Duodenal mucosa (tissue), 2 donors: ENCODE results near the gene DDIAS.
"Not testable (repeated sequence)": the region's sequence is repeated elsewhere in the genome, so short reads cannot be mapped to it uniquely, and the experiment has no call there.

ENCODE experiments used
- H3K27ac ChIP-seq: one replicate; pipeline ENCODE4 v1.7.0; 2013; ENCODE audit warnings: low read depth, low read length
- H3K27me3 ChIP-seq, 2 donors: one replicate each; pipeline ENCODE4 v1.7.0; 2013; ENCODE audit warnings: low read length in 2 of 2, control low read depth in 1 of 2; ENCODE audit not compliant: insufficient read depth in 2 of 2, control insufficient read depth in 1 of 2
- H3K36me3 ChIP-seq, 2 donors: one replicate each; pipeline ENCODE4 v1.7.0; 2013; ENCODE audit warnings: low read length in 2 of 2, control low read depth in 1 of 2; ENCODE audit not compliant: insufficient read depth in 2 of 2, control insufficient read depth in 1 of 2
- H3K4me1 ChIP-seq, 2 donors: one replicate each; pipeline ENCODE4 v1.7.0; 2013; ENCODE audit warnings: low read length in 2 of 2, control low read depth in 1 of 2; ENCODE audit not compliant: insufficient read depth in 2 of 2, control insufficient read depth in 1 of 2
- H3K4me3 ChIP-seq, 2 donors: one replicate each; pipeline ENCODE4 v1.7.0; 2013; ENCODE audit warnings: low read length in 2 of 2, low read depth in 1 of 2
- H3K9ac ChIP-seq, 2 donors: one replicate each; pipeline ENCODE4 v1.7.0; 2013; ENCODE audit warnings: low read length in 2 of 2, low read depth in 1 of 2
- H3K9me3 ChIP-seq, 2 donors: one replicate each; pipeline ENCODE4 v1.7.0; 2013; ENCODE audit warnings: low read length in 2 of 2, control low read depth in 1 of 2; ENCODE audit not compliant: control insufficient read depth in 1 of 2

The DDIAS gene

GRCh38 chr11:82919786-82920185 is 18.2 kb downstream of the DDIAS start:
- not testable (repeated sequence) for H3K9me3 ChIP-seq, H3K9ac ChIP-seq, H3K27me3 ChIP-seq, H3K27ac ChIP-seq, H3K4me3 ChIP-seq, H3K4me1 ChIP-seq, H3K36me3 ChIP-seq

GRCh38 chr11:82920227-82920626 is 18.7 kb downstream of the DDIAS start:
- H3K9ac ChIP-seq, H3K9me3 ChIP-seq, H3K27me3 ChIP-seq, H3K4me1 ChIP-seq, H3K36me3 ChIP-seq, H3K4me3 ChIP-seq, H3K27ac ChIP-seq: not testable (repeated sequence)

DNA sequence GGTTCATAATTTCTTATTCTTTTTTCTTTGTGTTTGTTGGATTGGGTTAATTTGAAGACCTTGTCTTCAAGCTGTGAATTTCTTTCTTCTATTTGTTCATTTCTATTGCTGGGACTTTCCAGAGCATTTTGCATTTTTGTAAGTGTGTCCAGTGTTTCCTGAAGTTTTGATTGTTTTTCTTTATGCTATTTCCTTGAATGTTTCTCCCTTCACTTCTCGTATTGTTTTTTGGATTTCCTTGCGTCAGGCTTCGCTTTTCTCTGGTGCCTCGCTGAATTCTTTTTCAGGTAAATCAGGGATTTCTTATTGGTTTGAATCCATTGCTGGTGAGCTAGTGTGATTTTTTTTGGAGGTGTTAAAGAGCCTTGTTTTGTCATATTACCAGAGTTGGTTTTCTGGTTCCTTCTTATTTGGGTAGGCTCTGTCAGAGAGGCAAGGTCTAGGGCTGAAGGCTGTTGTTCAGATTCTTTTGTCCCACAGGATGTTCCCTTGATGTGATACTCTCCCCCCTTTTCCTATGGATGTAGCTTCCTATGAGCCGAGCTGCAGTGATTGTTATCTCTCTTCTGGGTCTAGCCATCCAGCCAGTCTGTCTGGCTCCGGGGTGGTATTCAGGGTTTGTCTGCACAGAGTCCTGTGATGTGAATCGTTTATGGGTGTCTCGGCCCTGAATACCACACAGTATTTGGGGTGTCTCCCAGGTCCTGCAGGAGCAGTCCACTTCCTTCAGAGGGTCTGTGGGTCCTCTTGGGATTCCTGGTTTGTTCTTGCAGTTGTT is 21.0 kb downstream of the DDIAS start:
- H3K9ac ChIP-seq, H3K36me3 ChIP-seq, H3K9me3 ChIP-seq, H3K27me3 ChIP-seq, H3K27ac ChIP-seq, H3K4me3 ChIP-seq, H3K4me1 ChIP-seq: not testable (repeated sequence)

GRCh38 chr11:82924522-82925224 is 23.1 kb downstream of the DDIAS start:
- no peak overlapping the region for H3K27ac ChIP-seq
- no peaks in the 10 kb centered on the region for H3K9me3 ChIP-seq
- H3K4me1 ChIP-seq: no peaks in the 10 kb centered on the region

GRCh38 chr11:82927264-82927880 is 25.8 kb downstream of the DDIAS start:
- Histone ChIP-seq H3K27ac (no peak overlapping the region), H3K36me3 (no peaks in the 10 kb centered on the region), H3K4me3 (no peak overlapping the region), H3K4me1 (no peaks in the 10 kb centered on the region), H3K27me3 (no peaks in the 10 kb centered on the region), H3K9ac (no peak overlapping the region), H3K9me3 (no peaks in the 10 kb centered on the region)

More at GRCh38 chr11:82924522-82925224, 23.1 kb downstream of the DDIAS start:
- Histone ChIP-seq H3K36me3 (no peaks in the 10 kb centered on the region), H3K9ac (no peak overlapping the region), H3K4me3 (no peak overlapping the region), H3K27me3 (no peaks in the 10 kb centered on the region)

DNA sequence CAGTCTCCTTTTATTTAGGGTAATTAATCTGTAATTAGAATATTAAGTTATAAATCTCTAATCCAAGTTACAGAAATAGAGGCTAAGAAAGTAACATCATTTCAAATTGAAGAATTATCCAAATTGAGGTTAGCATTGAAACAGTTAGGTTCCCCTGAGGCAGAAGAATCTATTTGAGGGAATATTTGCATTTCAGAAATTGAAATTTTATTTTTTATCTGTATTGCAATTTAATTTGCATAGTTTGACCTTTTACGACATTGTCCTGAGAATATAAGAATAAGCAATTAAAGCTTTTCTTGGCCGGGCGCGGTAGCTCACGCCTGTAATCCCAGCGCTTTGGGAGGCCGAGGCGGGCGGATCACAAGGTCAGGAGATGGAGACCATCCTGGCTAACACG is 27.6 kb downstream of the DDIAS start:
- Histone ChIP-seq H3K9me3 (no peaks in the 10 kb centered on the region), H3K9ac (no peak overlapping the region), H3K4me3 (no peak overlapping the region), H3K36me3 (no peaks in the 10 kb centered on the region), H3K27me3 (no peaks in the 10 kb centered on the region), H3K27ac (no peak overlapping the region), H3K4me1 (no peaks in the 10 kb centered on the region)

GRCh38 chr11:82930229-82930628 is 28.7 kb downstream of the DDIAS start:
- Histone ChIP-seq H3K9me3 (no peaks in the 10 kb centered on the region), H3K4me1 (no peaks in the 10 kb centered on the region), H3K36me3 (peaks cover 0 to 3% of the 10 kb centered on the region in 2 donors), H3K27me3 (no peaks in the 10 kb centered on the region), H3K27ac (no peak overlapping the region), H3K9ac (no peak overlapping the region), H3K4me3 (no peak overlapping the region)

GRCh38 chr11:82930734-82931133 is 29.2 kb downstream of the DDIAS start:
- H3K4me1 ChIP-seq: no peaks in the 10 kb centered on the region
- peaks cover 0 to 3% of the 10 kb centered on the region in 2 donors for H3K36me3 ChIP-seq
- no peak overlapping the region for H3K27ac ChIP-seq
- H3K27me3 ChIP-seq: no peaks in the 10 kb centered on the region
- no peaks in the 10 kb centered on the region for H3K9me3 ChIP-seq
- H3K4me3 ChIP-seq: no peak overlapping the region
- H3K9ac ChIP-seq: no peak overlapping the region

- no peak overlapping the region for H3K27ac ChIP-seq
- H3K9me3 ChIP-seq: no peaks in the 10 kb centered on the region
- H3K4me1 ChIP-seq: no peaks in the 10 kb centered on the region
- no peak overlapping the region for H3K9ac ChIP-seq
- no peaks in the 10 kb centered on the region for H3K27me3 ChIP-seq
- peaks cover 0 to 3% of the 10 kb centered on the region in 2 donors for H3K36me3 ChIP-seq
- H3K4me3 ChIP-seq: no peak overlapping the region
These were observed 31.0 kb downstream of the DDIAS start for GRCh38 chr11:82932564-82932963.

DNA sequence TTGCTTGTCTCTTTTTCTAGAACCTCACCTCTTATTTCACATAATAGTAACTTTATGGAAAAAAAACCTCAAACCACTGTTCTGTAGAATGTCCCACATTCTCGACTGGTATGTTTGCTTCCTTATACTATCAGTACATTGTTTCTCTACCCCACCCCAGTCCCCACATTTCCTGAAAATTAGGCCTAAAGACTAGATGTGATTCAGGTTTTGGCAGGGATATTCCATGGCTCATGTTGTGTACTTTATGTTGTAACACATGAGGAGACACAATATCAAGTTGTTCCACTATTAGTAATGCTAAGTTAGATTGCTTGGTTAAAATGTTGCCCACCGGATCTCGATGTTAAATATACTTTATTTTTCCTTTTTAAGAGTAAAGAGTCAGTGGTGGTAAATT is 34.7 kb downstream of the DDIAS start:
- no peaks in the 10 kb centered on the region for H3K4me1 ChIP-seq

More for the DNA sequence above, 34.7 kb downstream of the DDIAS start:
- no peak overlapping the region for H3K4me3 ChIP-seq
- H3K9ac ChIP-seq: no peak overlapping the region
- H3K9me3 ChIP-seq: no peaks in the 10 kb centered on the region
- no peaks in the 10 kb centered on the region for H3K27me3 ChIP-seq
- H3K27ac ChIP-seq: no peak overlapping the region
- peaks cover 0 to 3% of the 10 kb centered on the region in 2 donors for H3K36me3 ChIP-seq
